Upper lobe of left lung (tissue), 6 donors: Measurements from ENCODE around the gene DPP10. TPM values are rescaled to one million over a fixed set of nuclear protein-coding genes. Genes with fewer than 3 reads are reported as not detected.
"Not testable (repeated sequence)": the region's sequence is repeated elsewhere in the genome, so short reads cannot be mapped to it uniquely, and the experiment has no call there.

Source experiments
- ATAC-seq, 2 donors: fragments of 200-7000 bp; cut with Tn5 transposase; one replicate each; pipeline ENCODE4 v1.9.1; 2022; ENCODE audit warnings: mild to moderate bottlenecking in 2 of 2, moderate library complexity in 2 of 2; ENCODE audit not compliant: low FRiP score in 2 of 2
- DNase-seq, 2 donors: peaks; one replicate each; pipeline ENCODE4 v3.0.0-alpha.2; 2019 to 2020
- H3K27ac ChIP-seq, 4 donors: fragments of 200-600 bp; sonication (generic); one replicate each; pipeline ENCODE4 v1.5.1; 2016 to 2019
- H3K27me3 ChIP-seq, 4 donors: fragments of 200-600 bp; sonication (generic); one replicate each; pipeline ENCODE4 v1.5.1; 2017 to 2019
- H3K36me3 ChIP-seq, 4 donors: fragments of 200-600 bp; sonication (generic); one replicate each; pipeline ENCODE4 v1.5.1; 2016 to 2019
- H3K4me1 ChIP-seq, 4 donors: fragments of 200-600 bp; sonication (generic); one replicate each; pipeline ENCODE4 v1.5.1; 2018 to 2019
- H3K4me3 ChIP-seq, 4 donors: fragments of 200-600 bp; sonication (generic); one replicate each; pipeline ENCODE4 v1.5.1; 2017 to 2019; ENCODE audit warnings: mild to moderate bottlenecking in 2 of 4, moderate library complexity in 1 of 4
- H3K9me3 ChIP-seq, 4 donors: fragments of 200-600 bp; sonication (generic); one replicate each; pipeline ENCODE4 v1.5.1; 2018 to 2019
- CTCF ChIP-seq, 6 experiments: fragments of 450-650 bp in 4 of 6; fragments of 200-600 bp in 2 of 6; sonication (generic) in 2 of 6; IDR thresholded peaks; one replicate each; pipeline ENCODE4 v1.5.1; 2016 to 2019; ENCODE audit warnings: antibody characterized with exemption in 6 of 6
- EP300 ChIP-seq, 4 donors: sonication (generic); formaldehyde crosslinking; IDR thresholded peaks; one replicate each; pipeline ENCODE4 v1.5.1; 2017; ENCODE audit warnings: antibody characterized with exemption in 4 of 4, control low read depth in 2 of 4
- POLR2A ChIP-seq, 4 donors: fragments of 450-650 bp; IDR thresholded peaks; one replicate each; pipeline ENCODE4 v1.5.1; 2016 to 2017; ENCODE audit warnings: antibody characterized with exemption in 4 of 4, mild to moderate bottlenecking in 2 of 4
- POLR2AphosphoS5 ChIP-seq, 2 donors: sonication (generic); formaldehyde crosslinking; IDR thresholded peaks; one replicate each; pipeline ENCODE4 v1.5.1; 2017; ENCODE audit warnings: antibody characterized with exemption in 2 of 2
- WGBS, 2 donors: methylation state at CpG; one replicate each; pipeline ENCODE4 v1.1.5; 2017 to 2018; 5-methylcytosine and 5-hydroxymethylcytosine counted together
- total RNA-seq, 6 donors: library from RNA; depleted of rRNA in 4 of 6; stranded (reverse); fragments of >200 nt in 4 of 6; gene quantifications; one replicate each; pipeline versions ENCODE4 v1.1.0 to v1.2.1, GENCODE V29; 2016 to 2021
- donor health status: DM: no; HTN: no; CAD: no; lungs with moderate emphysema.
- donor health status: DM: no; HTN: yes; CAD: no; lungs with severe emphysema.

The DPP10 gene
- total RNA-seq = 1 to 10 TPM in 1 of 6 donors, under 1 TPM in 3, not detected in 2; 0.46 to 1.7 (median 0.77) TPM

GRCh38 chr2:114442510-114442909 lies at the start of gene DPP10:
Gene DPP10 (plus strand): TSS chr2:114442641.
- no peak for TF ChIP-seq EP300 (IDR thresholded peaks at IDR 0.05)
- no peak for TF ChIP-seq CTCF (IDR thresholded peaks at IDR 0.05)
- no peak for TF ChIP-seq POLR2A (IDR thresholded peaks at IDR 0.05)
- no peak for TF ChIP-seq POLR2AphosphoS5 (IDR thresholded peaks at IDR 0.05)
- no peaks in the 10 kb centered on the region for H3K27me3 ChIP-seq
- 0 to 5% methylated on average over 3 to 5 of the region's 5 CpGs for WGBS, 2 donors
- DNase-seq = no peak
- no peak within 1 kb of the TSS for H3K27ac ChIP-seq
- no peaks in the 10 kb centered on the region for H3K4me1 ChIP-seq
- H3K9me3 ChIP-seq = no peaks in the 10 kb centered on the region
- no peaks in the 10 kb centered on the region for H3K36me3 ChIP-seq
- ATAC-seq = peak in 1 of 2 donors; percentile 43
- H3K4me3 ChIP-seq = no peak within 1 kb of the TSS

- no peaks in the 10 kb centered on the region for H3K36me3 ChIP-seq
- no peak overlapping the region for H3K27ac ChIP-seq
- no peaks in the 10 kb centered on the region for H3K9me3 ChIP-seq
- WGBS, 2 donors = 66 to 68% methylated on average over 3 of the region's 3 CpGs
- H3K4me1 ChIP-seq = no peaks in the 10 kb centered on the region
- no peak for TF ChIP-seq POLR2AphosphoS5 (IDR thresholded peaks at IDR 0.05)
- TF ChIP-seq EP300 (IDR thresholded peaks at IDR 0.05) = no peak
- no peak for TF ChIP-seq POLR2A (IDR thresholded peaks at IDR 0.05)
- no peak for TF ChIP-seq CTCF (IDR thresholded peaks at IDR 0.05)
- DNase-seq = no peak
- ATAC-seq = no peak
- H3K4me3 ChIP-seq = no peak overlapping the region
- H3K27me3 ChIP-seq = no peaks in the 10 kb centered on the region
Measured at GRCh38 chr2:114400890-114401289, 41.6 kb upstream of the DPP10 start.

- 55 to 66% methylated on average over 10 of the region's 10 CpGs for WGBS, 2 donors
- no peak overlapping the region for H3K27ac ChIP-seq
- no peaks in the 10 kb centered on the region for H3K27me3 ChIP-seq
- no peaks in the 10 kb centered on the region for H3K4me1 ChIP-seq
- H3K36me3 ChIP-seq = no peaks in the 10 kb centered on the region
- no peak overlapping the region for H3K4me3 ChIP-seq
- TF ChIP-seq POLR2A (IDR thresholded peaks at IDR 0.05) (no peak), CTCF (IDR thresholded peaks at IDR 0.05) (no peak), EP300 (IDR thresholded peaks at IDR 0.05) (no peak), POLR2AphosphoS5 (IDR thresholded peaks at IDR 0.05) (no peak)
- DNase-seq = no peak
- ATAC-seq = peak in 1 of 2 donors; percentile 62
- H3K9me3 ChIP-seq = peaks cover 0 to 5% (median 2%) of the 10 kb centered on the region in 4 donors
Measured at GRCh38 chr2:114405247-114406116, 37.0 kb upstream of the DPP10 start.

GRCh38 chr2:114406347-114406746 lies 36.1 kb upstream of the DPP10 start:
- DNase-seq (no peak), ATAC-seq (no peak)
- Histone ChIP-seq H3K27me3 (no peaks in the 10 kb centered on the region), H3K4me3 (no peak overlapping the region), H3K27ac (no peak overlapping the region), H3K4me1 (no peaks in the 10 kb centered on the region), H3K9me3 (peaks cover 0 to 5% (median 2%) of the 10 kb centered on the region in 4 donors), H3K36me3 (no peaks in the 10 kb centered on the region)
- TF ChIP-seq POLR2A (IDR thresholded peaks at IDR 0.05) (no peak), CTCF (IDR thresholded peaks at IDR 0.05) (no peak), EP300 (IDR thresholded peaks at IDR 0.05) (no peak), POLR2AphosphoS5 (IDR thresholded peaks at IDR 0.05) (no peak)
- 74 to 85% methylated on average over 2 of the region's 2 CpGs for WGBS, 2 donors

GRCh38 chr2:114407353-114407752 lies 35.1 kb upstream of the DPP10 start:
- not testable (repeated sequence) for H3K4me1 ChIP-seq, H3K4me3 ChIP-seq, H3K36me3 ChIP-seq, DNase-seq, H3K9me3 ChIP-seq, H3K27ac ChIP-seq, ATAC-seq, H3K27me3 ChIP-seq
- WGBS, 2 donors = 95 to 98% methylated on average over 3 to 5 of the region's 5 CpGs
